SU-DHL-6 (cell line): ENCODE data around the gene SLC18A3.

Experiments used
- EZH2phosphoT487 ChIP-seq: fragments of 200-600 bp; sonication (generic), shearing (Covaris generic); conservative IDR thresholded peaks from 2 replicates; pipeline ENCODE4 v1.6.1; 2018; ENCODE audit warnings: mild to moderate bottlenecking, antibody characterized with exemption, low read length, moderate library complexity, mixed read lengths
- TF ChIP-seq, protein P1 (sequence below): fragments of 200-600 bp; sonication (generic); IDR thresholded peaks from one replicate; pipeline ENCODE4 v1.5.1; 2017; ENCODE audit warnings: antibody characterized with exemption, mild to moderate bottlenecking, low read length, moderate library complexity; ENCODE audit not compliant: insufficient read depth, poor library complexity, severe bottlenecking

DNA sequence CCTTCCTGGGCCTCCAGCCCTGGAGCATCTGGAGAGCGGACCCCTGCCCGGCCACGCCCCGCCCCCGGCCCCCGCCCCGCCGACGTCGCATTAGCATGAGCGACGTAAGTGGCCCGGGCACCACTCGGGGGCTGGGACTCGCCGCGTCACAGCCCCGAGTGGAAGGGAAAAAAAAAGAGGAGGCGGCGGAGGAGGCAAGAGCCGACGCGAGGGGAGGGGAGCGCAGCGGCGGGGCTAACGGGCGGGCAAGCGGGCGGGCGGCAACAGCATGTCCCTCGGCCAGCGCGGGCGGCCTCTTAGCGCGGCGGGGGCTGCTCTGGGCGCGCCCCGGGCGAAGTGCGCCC, at the start of gene SLC18A3:
- TF ChIP-seq, protein P1, sequence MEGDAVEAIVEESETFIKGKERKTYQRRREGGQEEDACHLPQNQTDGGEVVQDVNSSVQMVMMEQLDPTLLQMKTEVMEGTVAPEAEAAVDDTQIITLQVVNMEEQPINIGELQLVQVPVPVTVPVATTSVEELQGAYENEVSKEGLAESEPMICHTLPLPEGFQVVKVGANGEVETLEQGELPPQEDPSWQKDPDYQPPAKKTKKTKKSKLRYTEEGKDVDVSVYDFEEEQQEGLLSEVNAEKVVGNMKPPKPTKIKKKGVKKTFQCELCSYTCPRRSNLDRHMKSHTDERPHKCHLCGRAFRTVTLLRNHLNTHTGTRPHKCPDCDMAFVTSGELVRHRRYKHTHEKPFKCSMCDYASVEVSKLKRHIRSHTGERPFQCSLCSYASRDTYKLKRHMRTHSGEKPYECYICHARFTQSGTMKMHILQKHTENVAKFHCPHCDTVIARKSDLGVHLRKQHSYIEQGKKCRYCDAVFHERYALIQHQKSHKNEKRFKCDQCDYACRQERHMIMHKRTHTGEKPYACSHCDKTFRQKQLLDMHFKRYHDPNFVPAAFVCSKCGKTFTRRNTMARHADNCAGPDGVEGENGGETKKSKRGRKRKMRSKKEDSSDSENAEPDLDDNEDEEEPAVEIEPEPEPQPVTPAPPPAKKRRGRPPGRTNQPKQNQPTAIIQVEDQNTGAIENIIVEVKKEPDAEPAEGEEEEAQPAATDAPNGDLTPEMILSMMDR: no peak
- TF ChIP-seq EZH2phosphoT487: no peak
